ENCODE data around the gene CCDC47. TPM values are rescaled to one million over a fixed set of nuclear protein-coding genes. Genes with fewer than 3 reads are reported as not detected.
"Not testable (repeated sequence)": the region's sequence is repeated elsewhere in the genome, so short reads cannot be mapped to it uniquely, and the experiment has no call there.

The CCDC47 gene
- polyA plus RNA-seq (2013, experiment 1 of 2; ENCODE audit: insufficient read length): 71.2 TPM
- polyA plus RNA-seq (2013, experiment 2 of 2; ENCODE audit: insufficient read length): 79.8 TPM

DNA sequence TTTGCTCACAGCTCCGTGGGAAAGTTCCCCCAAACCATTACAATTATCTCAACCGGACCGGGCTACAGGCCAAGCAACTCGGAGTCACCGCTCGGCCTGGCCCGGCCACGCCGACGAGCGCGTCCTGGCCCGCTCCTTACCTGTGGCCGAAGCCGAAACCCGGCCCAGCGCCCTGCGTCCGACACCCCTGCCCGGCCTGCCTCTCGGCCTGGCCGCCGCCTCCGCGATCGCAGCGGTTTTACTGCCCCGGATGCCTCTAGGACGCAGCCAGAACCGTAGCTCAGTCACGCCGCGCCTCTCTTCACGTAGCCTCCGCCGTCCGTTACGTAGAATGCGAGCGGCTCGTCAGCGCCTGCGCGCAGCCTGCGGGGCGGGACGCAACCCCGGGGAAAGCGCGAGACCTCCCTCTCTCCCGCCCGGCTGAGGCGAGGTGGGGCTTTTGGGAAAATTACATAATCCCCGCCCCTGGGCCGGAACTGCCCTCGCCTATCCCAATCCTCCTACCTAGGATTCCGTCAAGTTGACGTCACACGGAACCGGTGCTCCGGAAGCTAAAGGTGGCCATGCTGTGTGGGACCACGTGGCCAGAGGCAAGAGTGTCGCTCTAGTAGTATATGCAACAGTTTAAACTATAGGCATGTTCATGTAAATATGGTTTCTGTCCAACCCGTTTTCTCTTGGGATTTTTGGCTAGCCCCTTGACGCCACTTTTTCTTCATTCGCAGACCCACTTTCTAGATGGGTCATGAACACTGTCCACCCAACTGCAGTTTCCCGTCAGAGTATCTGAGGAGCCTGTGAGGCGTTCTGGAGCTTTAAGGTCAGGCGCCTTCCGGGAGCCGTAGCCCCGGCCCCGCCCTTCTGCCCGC is at the start of gene CCDC47:
Gene CCDC47 (minus strand): TSS at position 326 of the 869 bp plus-strand sequence. CDS start 7,422 bp downstream, outside the sequence.
- DNase-seq: peak; percentile 100

DNA sequence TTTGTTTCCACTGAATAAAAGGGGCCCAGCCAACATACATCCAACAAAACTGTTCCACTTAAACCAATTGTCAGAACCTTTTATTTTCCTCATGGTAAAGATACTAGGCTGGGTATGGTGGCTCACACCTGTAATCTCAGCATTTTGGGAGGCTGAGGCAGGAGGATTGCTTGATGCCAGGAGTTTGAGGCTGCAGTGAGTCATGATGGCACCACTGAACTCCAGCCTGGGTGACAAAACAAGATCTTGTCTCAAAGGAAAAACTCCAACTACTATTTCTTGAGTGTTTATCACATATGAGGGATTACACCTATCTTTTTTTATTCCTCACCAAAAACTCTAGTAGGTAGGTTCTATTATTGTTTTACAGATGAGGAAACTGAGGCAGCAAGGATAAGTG is 49.1 kb upstream of the CCDC47 start:
- no peak for DNase-seq

- DNase-seq: no peak
These were observed 48.4 kb upstream of the CCDC47 start for GRCh38 chr17:63821804-63822203.

DNA sequence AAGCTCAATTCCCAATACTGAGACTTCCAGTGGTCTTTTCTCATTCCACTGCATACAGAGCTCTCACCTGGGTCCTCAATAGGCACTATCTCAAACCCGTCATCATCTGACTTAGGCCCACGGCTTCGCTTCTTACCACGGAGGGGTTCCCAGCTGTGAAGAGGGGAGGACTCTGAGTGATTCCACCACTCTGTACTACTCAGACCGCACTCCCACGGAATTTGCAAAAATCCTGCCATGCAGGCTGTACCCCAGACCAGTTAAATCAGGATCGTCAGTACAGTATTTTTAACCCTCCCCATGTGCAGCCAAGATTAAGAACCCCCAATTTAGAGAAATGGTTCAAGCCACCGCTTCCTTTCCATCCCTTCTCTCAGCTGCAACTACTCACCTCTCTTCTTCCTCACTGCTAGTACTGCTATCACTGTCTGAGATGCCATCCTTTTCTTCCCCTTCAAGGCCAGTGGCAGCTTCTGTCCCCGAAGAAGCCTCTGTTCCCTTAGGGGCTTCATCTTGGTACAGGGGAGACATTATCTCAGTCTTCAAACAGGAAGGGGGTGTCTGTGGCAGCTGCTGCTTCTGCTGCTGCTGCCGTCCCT is 47.7 kb upstream of the CCDC47 start:
- DNase-seq: no peak

GRCh38 chr17:63819585-63820537 is 46.5 kb upstream of the CCDC47 start:
- no peak for DNase-seq

DNA sequence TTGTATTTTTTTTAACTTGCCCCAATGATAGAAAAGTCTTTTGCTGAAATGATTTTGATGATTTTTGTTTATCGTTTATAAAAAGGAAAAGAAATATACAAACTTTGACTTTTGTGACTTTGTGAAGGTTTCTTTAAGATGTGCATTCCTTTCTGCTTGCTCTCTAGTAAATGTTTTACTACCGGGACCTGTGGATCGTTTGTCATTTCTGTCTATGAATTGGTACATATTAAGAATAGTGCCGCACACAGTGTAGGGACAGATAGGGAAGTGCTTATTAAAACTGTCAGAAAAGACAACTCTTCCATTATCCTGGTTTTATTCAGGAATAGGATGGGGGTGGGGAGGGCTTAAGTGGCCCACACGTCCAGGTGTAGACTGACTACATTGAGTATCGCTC is 45.7 kb upstream of the CCDC47 start:
- DNase-seq: no peak

DNA sequence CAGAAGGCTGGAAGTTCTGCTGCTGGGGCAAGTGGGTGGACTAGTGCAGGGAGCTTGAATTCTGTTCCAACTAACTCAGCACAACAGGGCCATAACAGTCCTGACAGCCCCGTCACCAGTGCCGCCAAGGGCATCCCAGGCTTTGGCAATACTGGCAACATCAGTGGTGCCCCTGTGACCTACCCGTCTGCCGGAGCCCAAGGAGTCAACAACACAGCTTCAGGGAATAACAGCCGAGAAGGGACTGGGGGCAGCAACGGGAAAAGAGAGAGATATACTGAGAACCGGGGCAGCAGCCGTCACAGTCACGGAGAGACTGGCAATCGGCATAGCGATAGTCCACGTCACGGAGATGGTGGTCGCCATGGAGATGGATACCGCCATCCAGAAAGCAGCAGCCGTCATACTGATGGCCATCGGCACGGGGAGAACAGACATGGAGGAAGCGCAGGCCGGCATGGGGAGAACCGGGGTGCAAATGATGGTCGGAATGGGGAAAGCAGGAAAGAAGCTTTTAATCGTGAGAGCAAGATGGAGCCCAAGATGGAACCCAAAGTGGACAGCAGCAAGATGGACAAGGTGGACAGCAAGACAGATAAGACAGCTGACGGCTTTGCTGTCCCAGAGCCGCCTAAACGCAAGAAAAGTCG is 44.5 kb upstream of the CCDC47 start:
- DNase-seq: no peak

DNA sequence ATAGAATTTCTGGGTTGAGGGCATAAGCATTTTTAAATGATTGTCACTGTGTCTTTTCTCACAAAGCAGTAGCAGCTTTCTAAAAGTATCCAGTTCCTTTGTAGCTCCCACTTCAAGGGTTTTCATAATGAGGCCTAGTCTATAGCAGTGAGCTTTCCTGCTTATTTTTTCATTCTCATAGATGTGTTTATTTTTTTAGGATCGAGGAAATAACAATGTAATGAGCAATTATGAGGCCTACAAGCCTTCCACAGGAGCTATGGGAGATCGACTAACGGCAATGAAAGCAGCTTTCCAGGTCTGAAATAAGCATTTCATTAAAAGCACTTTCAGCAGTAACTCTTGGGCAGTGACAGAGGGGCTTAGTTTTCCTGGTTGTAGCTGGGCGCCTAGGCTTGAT is 43.3 kb upstream of the CCDC47 start:
- no peak for DNase-seq

DNA sequence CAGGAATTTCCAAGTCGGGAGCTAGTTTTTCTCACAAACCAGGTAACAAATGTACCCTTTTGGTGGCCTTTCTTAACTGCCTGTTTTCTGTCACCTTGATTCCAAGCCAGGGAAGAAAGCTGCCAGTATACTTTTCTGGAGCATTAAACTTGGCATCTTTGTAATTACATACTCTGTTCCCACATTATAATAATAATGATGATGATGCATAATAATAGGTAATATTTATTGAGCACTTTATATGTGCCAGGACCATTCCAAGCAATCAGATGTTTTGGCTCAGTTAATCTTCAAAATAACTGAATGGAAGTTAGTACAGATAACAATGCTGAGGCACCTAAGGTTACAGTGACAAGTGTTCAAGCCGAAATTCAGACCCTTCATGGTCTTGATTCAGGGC is 42.7 kb upstream of the CCDC47 start:
- no peak for DNase-seq

DNA sequence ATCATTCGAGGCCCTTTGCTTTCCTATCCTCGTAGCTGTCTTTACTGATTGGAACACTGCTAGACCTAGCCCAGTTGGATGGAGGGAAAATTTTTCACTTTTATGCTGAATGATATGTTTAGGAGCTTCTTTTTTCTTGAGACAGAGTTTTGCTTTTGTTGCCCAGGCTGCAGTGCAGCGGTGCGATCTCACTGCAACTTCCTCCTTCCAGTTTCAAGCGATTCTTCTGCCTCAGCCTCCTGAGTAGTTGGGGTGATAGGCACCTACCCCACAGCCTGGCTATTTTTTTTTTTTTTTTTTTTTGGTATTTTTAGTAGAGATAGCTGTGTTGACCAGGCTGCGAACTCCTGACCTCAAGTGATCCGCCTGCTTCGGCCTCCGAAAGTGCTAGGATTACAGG is 36.6 kb upstream of the CCDC47 start:
- DNase-seq: no peak

- no peak for DNase-seq
These were observed 32.2 kb upstream of the CCDC47 start for GRCh38 chr17:63805591-63805990.

GRCh38 chr17:63804328-63804727 is 30.9 kb upstream of the CCDC47 start:
- peak; percentile 22 for DNase-seq

- DNase-seq: no peak
These were observed 27.4 kb upstream of the CCDC47 start for GRCh38 chr17:63800783-63801182.

DNA sequence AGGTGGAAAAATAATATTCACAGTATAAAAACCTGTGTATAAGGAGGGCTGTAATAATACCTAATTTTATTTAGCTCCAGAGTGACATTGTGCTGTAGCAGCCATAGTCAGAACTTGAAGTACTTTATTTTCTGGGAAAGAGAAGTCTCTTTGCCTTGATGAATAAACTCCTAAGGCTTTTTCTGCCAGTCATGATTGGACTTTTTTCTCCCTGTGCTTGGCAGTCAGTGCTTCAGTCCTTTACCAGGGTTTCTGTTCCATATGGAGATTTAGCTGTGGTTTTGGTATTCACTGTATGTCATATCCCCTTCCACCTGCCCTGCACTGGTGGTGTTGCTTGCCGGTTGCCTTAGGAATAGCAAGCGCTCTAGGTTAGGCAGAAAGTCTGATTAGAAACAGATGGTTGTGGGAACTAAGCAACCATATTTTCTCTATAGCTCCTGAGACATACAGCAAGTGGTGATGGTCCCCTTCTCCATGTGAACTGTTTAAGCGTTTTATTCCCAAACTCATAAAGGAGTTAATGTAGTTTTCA is 25.2 kb upstream of the CCDC47 start:
- peak; percentile 7 for DNase-seq

- not testable (repeated sequence) for DNase-seq
These were observed 23.0 kb upstream of the CCDC47 start for GRCh38 chr17:63796375-63796774.

- no peak for DNase-seq
These were observed 18.8 kb upstream of the CCDC47 start for GRCh38 chr17:63792055-63792729.

- no peak for DNase-seq
These were observed 16.7 kb upstream of the CCDC47 start for GRCh38 chr17:63790057-63790456.

GRCh38 chr17:63786971-63787711 is 13.7 kb upstream of the CCDC47 start:
- DNase-seq: no peak

GRCh38 chr17:63786117-63786516 is 12.7 kb upstream of the CCDC47 start:
- no peak for DNase-seq

GRCh38 chr17:63785556-63785955 is 12.2 kb upstream of the CCDC47 start:
- DNase-seq: peak; percentile 21

DNA sequence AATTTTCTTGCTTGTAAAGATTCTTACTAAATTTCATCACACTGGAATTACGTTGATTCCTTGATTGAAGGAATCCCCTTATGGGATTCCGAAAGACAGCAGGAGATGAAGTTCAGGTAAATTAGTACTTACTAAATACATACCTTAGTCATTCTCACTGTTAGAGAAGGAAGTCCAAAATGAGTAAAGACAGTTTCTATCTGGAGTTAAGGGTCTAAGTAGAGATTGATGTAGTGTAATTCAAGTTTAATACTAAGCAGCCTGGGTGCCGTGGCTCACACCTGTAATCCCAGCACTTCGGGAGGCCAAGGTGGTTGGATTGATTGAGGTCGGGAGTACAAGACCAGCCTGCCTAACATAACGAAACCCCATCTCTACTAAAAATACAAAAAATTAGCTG is 10.1 kb upstream of the CCDC47 start:
- DNase-seq: no peak

All from fibroblast of skin of scalp (primary cell).